Measurements from ENCODE around the gene EVX1.

DNA sequence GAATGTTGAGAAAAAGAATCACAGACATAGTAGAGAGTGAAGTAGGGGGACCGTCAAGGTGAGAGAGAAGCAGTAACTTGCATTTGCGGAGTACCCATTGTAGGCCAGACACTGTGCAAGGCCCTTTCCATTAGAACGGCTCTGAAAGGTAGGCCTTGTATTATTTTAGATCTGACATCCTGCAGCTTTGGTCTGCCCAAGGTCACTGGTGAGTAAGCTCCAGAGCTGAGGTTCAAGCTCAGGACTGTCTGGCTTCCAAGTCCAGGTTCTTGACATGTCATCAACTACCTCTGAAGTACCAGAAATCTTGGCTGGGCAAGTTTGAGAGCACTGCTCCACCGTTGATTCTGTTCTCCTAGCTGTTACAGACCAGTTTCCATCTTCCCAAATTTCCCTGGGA is 13.2 kb upstream of the EVX1 start:
- TF ChIP-seq, protein P1, sequence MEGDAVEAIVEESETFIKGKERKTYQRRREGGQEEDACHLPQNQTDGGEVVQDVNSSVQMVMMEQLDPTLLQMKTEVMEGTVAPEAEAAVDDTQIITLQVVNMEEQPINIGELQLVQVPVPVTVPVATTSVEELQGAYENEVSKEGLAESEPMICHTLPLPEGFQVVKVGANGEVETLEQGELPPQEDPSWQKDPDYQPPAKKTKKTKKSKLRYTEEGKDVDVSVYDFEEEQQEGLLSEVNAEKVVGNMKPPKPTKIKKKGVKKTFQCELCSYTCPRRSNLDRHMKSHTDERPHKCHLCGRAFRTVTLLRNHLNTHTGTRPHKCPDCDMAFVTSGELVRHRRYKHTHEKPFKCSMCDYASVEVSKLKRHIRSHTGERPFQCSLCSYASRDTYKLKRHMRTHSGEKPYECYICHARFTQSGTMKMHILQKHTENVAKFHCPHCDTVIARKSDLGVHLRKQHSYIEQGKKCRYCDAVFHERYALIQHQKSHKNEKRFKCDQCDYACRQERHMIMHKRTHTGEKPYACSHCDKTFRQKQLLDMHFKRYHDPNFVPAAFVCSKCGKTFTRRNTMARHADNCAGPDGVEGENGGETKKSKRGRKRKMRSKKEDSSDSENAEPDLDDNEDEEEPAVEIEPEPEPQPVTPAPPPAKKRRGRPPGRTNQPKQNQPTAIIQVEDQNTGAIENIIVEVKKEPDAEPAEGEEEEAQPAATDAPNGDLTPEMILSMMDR (IDR thresholded peaks at IDR 0.05; ENCODE audit: low read length), result no peak
- no peak for TF ChIP-seq EZH2 (IDR thresholded peaks at IDR 0.05; ENCODE audit: borderline replicate concordance, low read length)
